SK-N-SH treated with all-trans-retinoic acid at 6 μM for 48 hours (cell line): ENCODE results near the gene RBM45.
A peak's percentile ranks its signal among the peaks of the same experiment; 100 is the strongest.

Experiments
- ATAC-seq: fragments of 200-7000 bp; cut with Tn5 transposase; 3 replicates; pipeline ENCODE4 v1.9.1; 2020; ENCODE audit warnings: mild to moderate bottlenecking, moderate library complexity
- ARNTL ChIP-seq: fragments of 450-650 bp; formaldehyde crosslinking; IDR thresholded peaks from 2 replicates; pipeline ENCODE4 v1.5.0; 2020; ENCODE audit warnings: low read depth, mild to moderate bottlenecking, moderate library complexity, borderline replicate concordance
- BACH2 ChIP-seq: fragments of 250-450 bp; sonication (Bioruptor Pico); IDR thresholded peaks from 2 replicates; pipeline ENCODE4 v1.9.0; 2021; ENCODE audit warnings: mild to moderate bottlenecking, borderline replicate concordance
- CREB5 ChIP-seq: fragments of 250-450 bp; sonication (Bioruptor Pico); IDR thresholded peaks from 2 replicates; pipeline ENCODE4 v1.5.1; 2020; ENCODE audit warnings: low read depth, mild to moderate bottlenecking, moderate library complexity
- CSDC2 ChIP-seq: fragments of 250-450 bp; sonication (Bioruptor Pico); IDR thresholded peaks from 2 replicates; pipeline ENCODE4 v1.5.0; 2020; ENCODE audit warnings: mild to moderate bottlenecking, moderate library complexity
- CSRNP3 ChIP-seq: fragments of 250-450 bp; sonication (Bioruptor Pico); IDR thresholded peaks from 2 replicates; pipeline ENCODE4 v1.5.1; 2021; ENCODE audit warnings: mild to moderate bottlenecking, moderate library complexity
- ESRRG ChIP-seq: fragments of 250-450 bp; sonication (Bioruptor Pico); IDR thresholded peaks from 2 replicates; pipeline ENCODE4 v1.6.1; 2021; ENCODE audit warnings: mild to moderate bottlenecking
- GLIS3 ChIP-seq: fragments of 250-450 bp; sonication (Bioruptor Pico); IDR thresholded peaks from 2 replicates; pipeline ENCODE4 v1.5.0; 2020; ENCODE audit warnings: mild to moderate bottlenecking, moderate library complexity
- ISL1 ChIP-seq: fragments of 250-450 bp; sonication (Bioruptor Pico); IDR thresholded peaks from 2 replicates; pipeline ENCODE4 v2.1.2; 2022; ENCODE audit warnings: mild to moderate bottlenecking, moderate library complexity
- OSR1 ChIP-seq: fragments of 250-450 bp; sonication (Bioruptor Pico); IDR thresholded peaks from 2 replicates; pipeline ENCODE4 v1.8.0; 2022; ENCODE audit warnings: moderate library complexity, mild to moderate bottlenecking, inconsistent platforms
- PATZ1 ChIP-seq: fragments of 250-450 bp; sonication (Bioruptor Pico); IDR thresholded peaks from 2 replicates; pipeline ENCODE4 v1.8.0; 2020; ENCODE audit warnings: mild to moderate bottlenecking, moderate library complexity, borderline replicate concordance
- RARB ChIP-seq: fragments of 250-450 bp; sonication (Bioruptor Pico); IDR thresholded peaks from 2 replicates; pipeline ENCODE4 v1.8.0; 2021; ENCODE audit warnings: mild to moderate bottlenecking, moderate library complexity
- SNAI2 ChIP-seq: fragments of 250-450 bp; sonication (Bioruptor Pico); IDR thresholded peaks from 2 replicates; pipeline ENCODE4 v1.5.0; 2020; ENCODE audit warnings: mild to moderate bottlenecking, moderate library complexity
- TCF4 ChIP-seq: fragments of 250-450 bp; sonication (Bioruptor Pico); IDR thresholded peaks from 2 replicates; pipeline ENCODE4 v1.8.0; 2021; ENCODE audit warnings: mild to moderate bottlenecking, moderate library complexity, borderline replicate concordance
- TOX ChIP-seq: fragments of 250-450 bp; sonication (Bioruptor Pico); IDR thresholded peaks from 2 replicates; pipeline ENCODE4 v1.8.0; 2021; ENCODE audit warnings: mild to moderate bottlenecking, moderate library complexity, borderline replicate concordance
- TSHZ2 ChIP-seq: fragments of 250-450 bp; sonication (Bioruptor Pico); IDR thresholded peaks from 2 replicates; pipeline ENCODE4 v1.5.0; 2020; ENCODE audit warnings: mild to moderate bottlenecking, moderate library complexity
- ZC3H10 ChIP-seq: fragments of 250-450 bp; sonication (Bioruptor Pico); IDR thresholded peaks from 2 replicates; pipeline ENCODE4 v1.5.1; 2021; ENCODE audit warnings: mild to moderate bottlenecking, moderate library complexity
- ZFP3 ChIP-seq: fragments of 250-450 bp; sonication (Bioruptor Pico); IDR thresholded peaks from 2 replicates; pipeline ENCODE4 v1.5.0; 2020; ENCODE audit warnings: mild to moderate bottlenecking, moderate library complexity
- ZFP30 ChIP-seq: fragments of 450-650 bp; formaldehyde crosslinking; IDR thresholded peaks from 2 replicates; pipeline ENCODE4 v1.5.0; 2022; ENCODE audit warnings: mild to moderate bottlenecking, moderate library complexity
- ZNF565 ChIP-seq: fragments of 450-650 bp; formaldehyde crosslinking; conservative IDR thresholded peaks from 2 replicates; pipeline ENCODE4 v1.5.0; 2020; ENCODE audit warnings: low read depth, mild to moderate bottlenecking, moderate library complexity
- ZNF8 ChIP-seq: fragments of 450-650 bp; formaldehyde crosslinking; IDR thresholded peaks from 2 replicates; pipeline ENCODE4 v1.5.0; 2020; ENCODE audit warnings: mild to moderate bottlenecking, moderate library complexity
- TF ChIP-seq, protein P1 (sequence below): fragments of 250-450 bp; sonication (Bioruptor Pico); IDR thresholded peaks from 2 replicates; pipeline ENCODE4 v1.8.0; 2021; ENCODE audit warnings: low read depth, mild to moderate bottlenecking, moderate library complexity, borderline replicate concordance

Gene RBM45

GRCh38 chr2:178143481-178143880 lies 31.2 kb downstream of the RBM45 start:
- ATAC-seq = peak; percentile 45
- TF ChIP-seq ZNF565 (CRISPR knock-in tag) (no peak), TCF4 (CRISPR knock-in tag) (no peak), ARNTL (no peak), PATZ1 (CRISPR knock-in tag) (no peak), SNAI2 (CRISPR knock-in tag) (no peak), GLIS3 (CRISPR knock-in tag) (no peak), ISL1 (CRISPR knock-in tag) (no peak), BACH2 (CRISPR knock-in tag) (no peak), CREB5 (CRISPR knock-in tag) (no peak), ESRRG (CRISPR knock-in tag) (no peak)
- TF ChIP-seq, protein P1, sequence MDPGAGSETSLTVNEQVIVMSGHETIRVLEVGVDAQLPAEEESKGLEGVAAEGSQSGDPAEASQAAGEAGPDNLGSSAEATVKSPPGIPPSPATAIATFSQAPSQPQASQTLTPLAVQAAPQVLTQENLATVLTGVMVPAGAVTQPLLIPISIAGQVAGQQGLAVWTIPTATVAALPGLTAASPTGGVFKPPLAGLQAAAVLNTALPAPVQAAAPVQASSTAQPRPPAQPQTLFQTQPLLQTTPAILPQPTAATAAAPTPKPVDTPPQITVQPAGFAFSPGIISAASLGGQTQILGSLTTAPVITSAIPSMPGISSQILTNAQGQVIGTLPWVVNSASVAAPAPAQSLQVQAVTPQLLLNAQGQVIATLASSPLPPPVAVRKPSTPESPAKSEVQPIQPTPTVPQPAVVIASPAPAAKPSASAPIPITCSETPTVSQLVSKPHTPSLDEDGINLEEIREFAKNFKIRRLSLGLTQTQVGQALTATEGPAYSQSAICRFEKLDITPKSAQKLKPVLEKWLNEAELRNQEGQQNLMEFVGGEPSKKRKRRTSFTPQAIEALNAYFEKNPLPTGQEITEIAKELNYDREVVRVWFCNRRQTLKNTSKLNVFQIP (CRISPR knock-in tag) = no peak

- no peak for TF ChIP-seq ZFP3 (CRISPR knock-in tag)
- TF ChIP-seq ZNF8 = no peak
- TF ChIP-seq, all 23 proteins: peak for 0
- no peak for ATAC-seq
Observed at GRCh38 chr2:178152033-178152432, 39.8 kb downstream of the RBM45 start.

GRCh38 chr2:178152542-178152941 lies 40.3 kb downstream of the RBM45 start:
- ATAC-seq = no peak
- TF ChIP-seq CSDC2 (CRISPR knock-in tag) (no peak), SNAI2 (CRISPR knock-in tag) (no peak), RARB (CRISPR knock-in tag) (no peak), TSHZ2 (CRISPR knock-in tag) (no peak), CREB5 (CRISPR knock-in tag) (no peak), GLIS3 (CRISPR knock-in tag) (no peak), OSR1 (CRISPR knock-in tag) (no peak), TOX (CRISPR knock-in tag) (no peak), CSRNP3 (CRISPR knock-in tag) (no peak), PATZ1 (CRISPR knock-in tag) (no peak), ZFP30 (CRISPR knock-in tag) (no peak), ZC3H10 (CRISPR knock-in tag) (no peak), ZNF565 (CRISPR knock-in tag) (no peak), ESRRG (CRISPR knock-in tag) (no peak), ZNF8 (no peak), ZFP3 (CRISPR knock-in tag) (no peak)
- TF ChIP-seq, protein P1 (CRISPR knock-in tag) = no peak
- TF ChIP-seq, all 23 proteins: peak for 0
